Osteocyte (in vitro differentiated cells): Measurements from ENCODE around the gene POR. TPM values are rescaled to one million over a fixed set of nuclear protein-coding genes. Genes with fewer than 3 reads are reported as not detected.

Experiments
- DNase-seq: peaks from one replicate; pipeline ENCODE4 v3.0.0; 2021; ENCODE audit warnings: mixed read lengths; ENCODE audit not compliant: unreplicated experiment; ENCODE audit errors: extremely low spot score
- H3K27ac Mint-ChIP-seq: one replicate; pipeline ENCODE4 v1.8.0; 2021; ENCODE audit warnings: mild to moderate bottlenecking, mixed read lengths; ENCODE audit not compliant: unreplicated experiment
- H3K27me3 Mint-ChIP-seq: one replicate; pipeline ENCODE4 v1.8.0; 2021; ENCODE audit warnings: mixed read lengths; ENCODE audit not compliant: unreplicated experiment
- H3K36me3 Mint-ChIP-seq: one replicate; pipeline ENCODE4 v1.8.0; 2021; ENCODE audit warnings: mixed read lengths; ENCODE audit not compliant: unreplicated experiment
- H3K4me1 Mint-ChIP-seq: one replicate; pipeline ENCODE4 v1.8.0; 2021; ENCODE audit warnings: mixed read lengths; ENCODE audit not compliant: unreplicated experiment
- H3K4me3 Mint-ChIP-seq: one replicate; pipeline ENCODE4 v1.8.0; 2021; ENCODE audit warnings: mild to moderate bottlenecking, moderate library complexity, mixed read lengths; ENCODE audit not compliant: unreplicated experiment
- H3K9me3 Mint-ChIP-seq: one replicate; pipeline ENCODE4 v1.8.0; 2021; ENCODE audit warnings: mixed read lengths; ENCODE audit not compliant: unreplicated experiment
- CTCF ChIP-seq: fragments of 200-600 bp; sonication (generic); IDR thresholded peaks from 2 replicates; pipeline ENCODE4 v1.5.0; 2021; ENCODE audit warnings: antibody characterized with exemption, mild to moderate bottlenecking, moderate library complexity
- total RNA-seq: library from RNA; stranded (reverse); gene quantifications from 2 replicates; pipeline ENCODE4 v1.2.1, GENCODE V29; 2021

Gene POR
- total RNA-seq, 1 donor from 2014 or later = 62.1 TPM

GRCh38 chr7:75992083-75992755 lies 77.3 kb downstream of the POR start:
- Mint-ChIP-seq H3K9me3 (no peaks in the 10 kb centered on the region), H3K36me3 (peaks cover 12% of the 10 kb centered on the region), H3K4me3 (no peak overlapping the region), H3K27me3 (no peaks in the 10 kb centered on the region), H3K4me1 (peaks cover 18% of the 10 kb centered on the region), H3K27ac (no peak overlapping the region)
- DNase-seq = no peak
- no peak for TF ChIP-seq CTCF

- H3K36me3 Mint-ChIP-seq = peaks cover 20% of the 10 kb centered on the region
- peak overlapping the region; percentile 77 for H3K4me3 Mint-ChIP-seq
- no peak for TF ChIP-seq CTCF
- H3K27me3 Mint-ChIP-seq = no peaks in the 10 kb centered on the region
- no peak for DNase-seq
- no peaks in the 10 kb centered on the region for H3K9me3 Mint-ChIP-seq
- H3K27ac Mint-ChIP-seq = peak overlapping the region; percentile 71
- peaks cover 18% of the 10 kb centered on the region for H3K4me1 Mint-ChIP-seq
Measured at GRCh38 chr7:75993689-75994387, 78.9 kb downstream of the POR start.

GRCh38 chr7:75994388-75995051 lies 79.6 kb downstream of the POR start, which contains the start of gene TMEM120A:
Gene TMEM120A (minus strand): TSS chr7:75994595. CDS start chr7:75994570, 25 bp downstream.
- Mint-ChIP-seq H3K36me3 (peaks cover 23% of the 10 kb centered on the region), H3K27ac (peak within 1 kb of the TSS; percentile 72), H3K4me3 (peak within 1 kb of the TSS; percentile 77), H3K9me3 (no peaks in the 10 kb centered on the region), H3K4me1 (peaks cover 16% of the 10 kb centered on the region), H3K27me3 (no peaks in the 10 kb centered on the region)
- DNase-seq = peak; percentile 99
- TF ChIP-seq CTCF = peak; percentile 43

GRCh38 chr7:75995052-75995471 lies 80.1 kb downstream of the POR start:
- peak overlapping the region; percentile 72 for H3K27ac Mint-ChIP-seq
- H3K36me3 Mint-ChIP-seq = peaks cover 23% of the 10 kb centered on the region
- DNase-seq = no peak
- no peaks in the 10 kb centered on the region for H3K9me3 Mint-ChIP-seq
- no peaks in the 10 kb centered on the region for H3K27me3 Mint-ChIP-seq
- H3K4me3 Mint-ChIP-seq = peak overlapping the region; percentile 77
- peaks cover 13% of the 10 kb centered on the region for H3K4me1 Mint-ChIP-seq
- TF ChIP-seq CTCF = no peak

GRCh38 chr7:75995996-75996395 lies 81.0 kb downstream of the POR start:
- TF ChIP-seq CTCF = no peak
- no peak overlapping the region for H3K27ac Mint-ChIP-seq
- no peaks in the 10 kb centered on the region for H3K9me3 Mint-ChIP-seq
- peaks cover 9% of the 10 kb centered on the region for H3K4me1 Mint-ChIP-seq
- H3K36me3 Mint-ChIP-seq = peaks cover 23% of the 10 kb centered on the region
- H3K27me3 Mint-ChIP-seq = no peaks in the 10 kb centered on the region
- no peak for DNase-seq
- no peak overlapping the region for H3K4me3 Mint-ChIP-seq
